Upper lobe of right lung (tissue), 1 donor: Measurements from ENCODE around the gene LPP. TPM values are rescaled to one million over a fixed set of nuclear protein-coding genes. Genes with fewer than 3 reads are reported as not detected.

Source experiments
- ATAC-seq: fragments of 200-7000 bp; cut with Tn5 transposase; one replicate; pipeline ENCODE4 v1.9.1; 2020; ENCODE audit warnings: mild to moderate bottlenecking, moderate library complexity
- DNase-seq: peaks from one replicate; pipeline ENCODE4 v3.0.0-alpha.2; 2020
- H3K27ac ChIP-seq: fragments of 200-600 bp; one replicate; pipeline ENCODE4 v1.8.0; 2022
- H3K27me3 ChIP-seq: fragments of 200-600 bp; one replicate; pipeline ENCODE4 v1.8.0; 2022; ENCODE audit warnings: mild to moderate bottlenecking
- H3K36me3 ChIP-seq: fragments of 200-600 bp; one replicate; pipeline ENCODE4 v1.8.0; 2022
- H3K4me1 ChIP-seq: fragments of 200-600 bp; one replicate; pipeline ENCODE4 v1.8.0; 2022
- H3K4me3 ChIP-seq: fragments of 200-600 bp; one replicate; pipeline ENCODE4 v1.8.0; 2022; ENCODE audit warnings: mild to moderate bottlenecking
- H3K9me3 ChIP-seq: fragments of 200-600 bp; one replicate; pipeline ENCODE4 v1.8.0; 2022
- CTCF ChIP-seq: fragments of 200-600 bp; IDR thresholded peaks from one replicate; pipeline ENCODE4 v1.8.0; 2022; ENCODE audit warnings: antibody characterized with exemption
- intact Hi-C: fragments of 100-400 bp; cut with DNase I; formaldehyde crosslinking; loops from one replicate; pipeline ENCODE4 v1.11.0; 2022
- total RNA-seq: library from RNA; stranded (reverse); fragmentation: NEBNext Ultra II Directional; extraction: Animal tissue kit (Norgen Biotek cat#: 25700); gene quantifications from one replicate; pipeline ENCODE4 v1.2.1, GENCODE V29; 2021
- donor health status: DM: no; HTN: yes; CAD: no; lungs with severe emphysema.

LPP gene
- total RNA-seq, 1 donor from 2014 or later: 191 TPM

DNA sequence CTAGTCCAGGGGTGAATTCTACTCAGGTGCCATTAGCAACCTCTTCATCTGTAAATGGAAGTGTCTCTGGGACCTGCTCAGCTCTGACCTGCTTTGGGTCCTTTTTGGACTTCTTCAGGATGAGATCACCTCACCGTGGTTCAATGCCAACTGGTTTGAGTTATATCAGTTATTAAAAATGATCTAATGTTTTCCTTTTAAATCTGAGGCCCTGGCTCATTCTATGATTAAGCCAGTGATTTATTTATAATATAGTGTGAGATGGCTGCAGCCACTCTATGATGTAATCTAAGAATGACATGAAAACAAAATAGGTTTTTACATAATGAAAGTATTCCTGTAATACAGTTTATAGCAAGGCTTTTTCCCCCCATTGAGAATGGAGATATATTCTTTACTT, 79.4 kb downstream of the LPP start:
- no peak for DNase-seq
- H3K4me3 ChIP-seq: no peak overlapping the region
- intact Hi-C loops: no loop called here
- H3K27ac ChIP-seq: no peak overlapping the region
- no peaks in the 10 kb centered on the region for H3K36me3 ChIP-seq
- H3K9me3 ChIP-seq: no peaks in the 10 kb centered on the region
- H3K27me3 ChIP-seq: no peaks in the 10 kb centered on the region
- peaks cover 6% of the 10 kb centered on the region for H3K4me1 ChIP-seq
- no peak for TF ChIP-seq CTCF
- no peak for ATAC-seq

- intact Hi-C loops: no loop called here
- no peaks in the 10 kb centered on the region for H3K36me3 ChIP-seq
- DNase-seq: no peak
- no peak for TF ChIP-seq CTCF
- H3K27ac ChIP-seq: no peak overlapping the region
- no peaks in the 10 kb centered on the region for H3K27me3 ChIP-seq
- H3K4me1 ChIP-seq: peaks cover 3% of the 10 kb centered on the region
- no peak overlapping the region for H3K4me3 ChIP-seq
- no peaks in the 10 kb centered on the region for H3K9me3 ChIP-seq
- ATAC-seq: no peak
Measured at GRCh38 chr3:188234132-188234531, 80.2 kb downstream of the LPP start.

- ATAC-seq (no peak), DNase-seq (no peak)
- intact Hi-C loops: no loop called here
- H3K27me3 ChIP-seq: no peaks in the 10 kb centered on the region
- H3K4me3 ChIP-seq: no peak overlapping the region
- no peak overlapping the region for H3K27ac ChIP-seq
- H3K4me1 ChIP-seq: peaks cover 9% of the 10 kb centered on the region
- no peaks in the 10 kb centered on the region for H3K9me3 ChIP-seq
- no peak for TF ChIP-seq CTCF
- H3K36me3 ChIP-seq: no peaks in the 10 kb centered on the region
Measured at GRCh38 chr3:188236271-188236670, 82.3 kb downstream of the LPP start.

GRCh38 chr3:188239035-188239434, 85.1 kb downstream of the LPP start:
- TF ChIP-seq CTCF: no peak
- Histone ChIP-seq H3K36me3 (no peaks in the 10 kb centered on the region), H3K27me3 (no peaks in the 10 kb centered on the region), H3K4me3 (no peak overlapping the region), H3K27ac (no peak overlapping the region), H3K4me1 (peaks cover 6% of the 10 kb centered on the region), H3K9me3 (no peaks in the 10 kb centered on the region)
- intact Hi-C loops: no loop called here
- ATAC-seq: no peak
- no peak for DNase-seq

GRCh38 chr3:188239577-188239976, 85.6 kb downstream of the LPP start:
- peaks cover 6% of the 10 kb centered on the region for H3K4me1 ChIP-seq
- H3K9me3 ChIP-seq: no peaks in the 10 kb centered on the region
- DNase-seq: no peak
- H3K27ac ChIP-seq: no peak overlapping the region
- H3K36me3 ChIP-seq: no peaks in the 10 kb centered on the region
- no peak for TF ChIP-seq CTCF
- ATAC-seq: no peak
- no peak overlapping the region for H3K4me3 ChIP-seq
- intact Hi-C loops: no loop called here
- H3K27me3 ChIP-seq: no peaks in the 10 kb centered on the region

DNA sequence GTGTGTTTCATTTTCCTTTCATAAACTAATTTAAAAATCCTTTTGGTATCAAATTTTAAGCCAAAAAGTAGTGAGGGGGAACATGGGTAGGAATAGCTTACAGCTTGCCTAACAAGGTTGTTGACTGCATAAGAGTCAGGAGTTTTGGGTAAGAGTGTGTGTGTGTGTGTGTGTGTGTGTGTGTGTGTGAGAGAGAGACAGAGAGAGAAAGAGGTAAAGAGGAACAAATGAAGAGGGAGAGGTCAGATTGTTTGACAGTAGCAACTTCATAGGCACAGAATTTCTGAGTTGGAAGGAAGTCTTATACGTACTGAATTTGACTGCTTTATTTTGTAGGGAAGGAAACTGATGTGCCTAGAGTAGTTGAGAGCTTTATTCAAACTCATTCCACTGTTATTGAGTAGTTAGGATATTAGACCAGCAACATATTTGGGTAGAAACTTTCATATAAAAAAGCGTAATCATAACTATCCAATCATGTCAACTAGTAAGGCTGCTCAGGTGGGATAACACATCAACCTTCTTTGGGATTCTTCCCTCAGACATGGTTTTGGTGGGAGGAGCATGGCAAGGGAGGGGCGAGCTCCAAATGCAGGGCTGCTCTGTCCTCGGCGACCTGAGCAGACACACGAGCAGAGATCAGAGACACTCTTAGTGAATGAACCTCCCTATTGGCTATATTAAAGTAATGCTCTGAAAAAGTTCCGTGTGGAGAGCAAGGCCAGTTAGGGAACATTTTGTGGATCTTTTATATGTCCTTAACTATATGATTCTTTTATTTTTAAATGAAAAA, 86.4 kb downstream of the LPP start:
- no peak for TF ChIP-seq CTCF
- ATAC-seq: no peak
- no peak overlapping the region for H3K27ac ChIP-seq
- H3K36me3 ChIP-seq: no peaks in the 10 kb centered on the region
- intact Hi-C loops: no loop called here
- H3K27me3 ChIP-seq: no peaks in the 10 kb centered on the region
- peaks cover 6% of the 10 kb centered on the region for H3K4me1 ChIP-seq
- no peak overlapping the region for H3K4me3 ChIP-seq
- H3K9me3 ChIP-seq: no peaks in the 10 kb centered on the region
- DNase-seq: no peak
